Astrocyte (in vitro differentiated cells and primary cell): ENCODE results near the gene CXCL10. TPM values are rescaled to one million over a fixed set of nuclear protein-coding genes. Genes with fewer than 3 reads are reported as not detected.
"Not testable (repeated sequence)": the region's sequence is repeated elsewhere in the genome, so short reads cannot be mapped to it uniquely, and the experiment has no call there.

Source experiments
- DNase-seq: peaks from one replicate; pipeline ENCODE4 v3.0.0-alpha.2; 2010; ENCODE audit warnings: low read depth
- FAIRE-seq: peaks from 2 replicates; lab custom pipeline; 2011; peaks lifted over from hg19 to GRCh38; lab: Jason Lieb, UNC
- H2AFZ ChIP-seq: 2 replicates; pipeline ENCODE4 v1.6.0; 2012; ENCODE audit warnings: low read depth, low read length, inconsistent platforms
- H3K27ac ChIP-seq: 2 replicates; pipeline ENCODE4 v1.5.1; 2011; ENCODE audit warnings: low read depth, low read length, inconsistent platforms
- H3K27me3 ChIP-seq: 2 replicates; pipeline ENCODE4 v1.6.0; 2011; ENCODE audit warnings: low read length, inconsistent platforms; ENCODE audit not compliant: insufficient read depth
- H3K36me3 ChIP-seq: 2 replicates; pipeline ENCODE4 v1.5.1; 2011; ENCODE audit warnings: low read length, inconsistent platforms; ENCODE audit not compliant: insufficient read depth
- H3K4me1 ChIP-seq: 2 replicates; pipeline ENCODE4 v1.5.1; 2011; ENCODE audit warnings: low read length, inconsistent platforms; ENCODE audit not compliant: insufficient read depth
- H3K4me2 ChIP-seq: 2 replicates; pipeline ENCODE4 v1.6.0; 2012; ENCODE audit warnings: low read length, inconsistent platforms
- H3K4me3 ChIP-seq: 2 replicates; pipeline ENCODE4 v1.5.1; 2011; ENCODE audit warnings: low read depth, mild to moderate bottlenecking, low read length, inconsistent platforms; ENCODE audit not compliant: insufficient read depth
- H3K79me2 ChIP-seq: 2 replicates; pipeline ENCODE4 v1.6.0; 2012; ENCODE audit warnings: mild to moderate bottlenecking, low read length, inconsistent platforms; ENCODE audit not compliant: insufficient read depth
- H3K9ac ChIP-seq: 2 replicates; pipeline ENCODE4 v1.6.0; 2012; ENCODE audit warnings: mild to moderate bottlenecking, low read length, inconsistent platforms
- H3K9me3 ChIP-seq: 2 replicates; pipeline ENCODE4 v1.5.1; 2012; ENCODE audit warnings: low read depth, mild to moderate bottlenecking, low read length, inconsistent platforms; ENCODE audit not compliant: insufficient read depth
- H4K20me1 ChIP-seq: 2 replicates; pipeline ENCODE4 v1.6.0; 2012; ENCODE audit warnings: low read length, inconsistent platforms; ENCODE audit not compliant: insufficient read depth
- H3K27ac Mint-ChIP-seq: one replicate; pipeline ENCODE4 v1.8.0; 2021; ENCODE audit warnings: mild to moderate bottlenecking, mixed read lengths; ENCODE audit not compliant: unreplicated experiment
- H3K27me3 Mint-ChIP-seq: one replicate; pipeline ENCODE4 v1.8.0; 2021; ENCODE audit warnings: low read depth, mixed read lengths; ENCODE audit not compliant: unreplicated experiment
- H3K36me3 Mint-ChIP-seq: one replicate; pipeline ENCODE4 v1.8.0; 2021; ENCODE audit warnings: low read depth, mixed read lengths; ENCODE audit not compliant: unreplicated experiment
- H3K4me1 Mint-ChIP-seq: one replicate; pipeline ENCODE4 v1.8.0; 2021; ENCODE audit warnings: low read depth, mixed read lengths; ENCODE audit not compliant: unreplicated experiment
- H3K4me3 Mint-ChIP-seq: one replicate; pipeline ENCODE4 v1.8.0; 2021; ENCODE audit warnings: mild to moderate bottlenecking, moderate library complexity, mixed read lengths; ENCODE audit not compliant: unreplicated experiment
- H3K9me3 Mint-ChIP-seq: one replicate; pipeline ENCODE4 v1.8.0; 2021; ENCODE audit warnings: mild to moderate bottlenecking, mixed read lengths; ENCODE audit not compliant: unreplicated experiment
- CTCF ChIP-seq: IDR thresholded peaks from 2 replicates; pipeline ENCODE4 v1.5.1; 2011; ENCODE audit warnings: low read depth, mild to moderate bottlenecking, inconsistent platforms, low read length, moderate library complexity; ENCODE audit not compliant: insufficient read depth
- EZH2 ChIP-seq: IDR thresholded peaks from 2 replicates; pipeline ENCODE4 v1.6.1; 2012; ENCODE audit warnings: mild to moderate bottlenecking, low read length, inconsistent platforms; ENCODE audit not compliant: insufficient read depth
- total RNA-seq: library from RNA; stranded (reverse); gene quantifications from 2 replicates; pipeline ENCODE4 v1.2.1, GENCODE V29; 2021

CXCL10 gene
- total RNA-seq, 1 donor from 2014 or later: 12.9 TPM

- Mint-ChIP-seq H3K9me3 (no peaks in the 10 kb centered on the region), H3K4me1 (peaks cover 2% of the 10 kb centered on the region), H3K27ac (no peak overlapping the region), H3K27me3 (peaks cover 10% of the 10 kb centered on the region), H3K36me3 (no peaks in the 10 kb centered on the region), H3K4me3 (no peak overlapping the region)
- H3K79me2 ChIP-seq: no peaks in the 10 kb centered on the region
- H2AFZ ChIP-seq: no peak overlapping the region
- peaks cover 7% of the 10 kb centered on the region for H3K27me3 ChIP-seq
- no peaks in the 10 kb centered on the region for H3K36me3 ChIP-seq
- H3K9ac ChIP-seq: no peak overlapping the region
- H3K27ac ChIP-seq: no peak overlapping the region
- no peak overlapping the region for H3K4me3 ChIP-seq
- no peak for TF ChIP-seq EZH2
- no peak for TF ChIP-seq CTCF
- no peaks in the 10 kb centered on the region for H4K20me1 ChIP-seq
- H3K4me1 ChIP-seq: no peaks in the 10 kb centered on the region
- no peak for DNase-seq
- H3K9me3 ChIP-seq: no peaks in the 10 kb centered on the region
- FAIRE-seq: no peak
- H3K4me2 ChIP-seq: no peak overlapping the region
Measured at GRCh38 chr4:76002176-76002575, 21.1 kb downstream of the CXCL10 start.

GRCh38 chr4:76001700-76002099, 21.6 kb downstream of the CXCL10 start:
- H3K9me3 Mint-ChIP-seq: no peaks in the 10 kb centered on the region
- no peaks in the 10 kb centered on the region for H3K4me1 ChIP-seq
- no peak overlapping the region for H3K27ac Mint-ChIP-seq
- peaks cover 10% of the 10 kb centered on the region for H3K27me3 Mint-ChIP-seq
- no peaks in the 10 kb centered on the region for H3K79me2 ChIP-seq
- TF ChIP-seq EZH2 (no peak), CTCF (no peak)
- no peaks in the 10 kb centered on the region for H3K36me3 ChIP-seq
- no peaks in the 10 kb centered on the region for H4K20me1 ChIP-seq
- H3K36me3 Mint-ChIP-seq: no peaks in the 10 kb centered on the region
- H3K27me3 ChIP-seq: peaks cover 5% of the 10 kb centered on the region
- H3K4me1 Mint-ChIP-seq: peaks cover 2% of the 10 kb centered on the region
- no peak overlapping the region for H3K4me3 ChIP-seq
- H3K4me2 ChIP-seq: no peak overlapping the region
- no peak overlapping the region for H2AFZ ChIP-seq
- H3K27ac ChIP-seq: no peak overlapping the region
- H3K9ac ChIP-seq: no peak overlapping the region
- FAIRE-seq (no peak), DNase-seq (no peak)
- H3K9me3 ChIP-seq: no peaks in the 10 kb centered on the region
- no peak overlapping the region for H3K4me3 Mint-ChIP-seq

GRCh38 chr4:76000279-76000678, 23.0 kb downstream of the CXCL10 start:
- no peak overlapping the region for H2AFZ ChIP-seq
- H3K4me3 ChIP-seq: no peak overlapping the region
- no peaks in the 10 kb centered on the region for H3K36me3 ChIP-seq
- no peaks in the 10 kb centered on the region for H4K20me1 ChIP-seq
- Mint-ChIP-seq H3K9me3 (no peaks in the 10 kb centered on the region), H3K27ac (no peak overlapping the region), H3K27me3 (peaks cover 10% of the 10 kb centered on the region), H3K4me1 (peaks cover 2% of the 10 kb centered on the region), H3K36me3 (no peaks in the 10 kb centered on the region), H3K4me3 (no peak overlapping the region)
- H3K4me2 ChIP-seq: no peak overlapping the region
- H3K9ac ChIP-seq: no peak overlapping the region
- TF ChIP-seq CTCF (no peak), EZH2 (no peak)
- no peak overlapping the region for H3K27ac ChIP-seq
- no peaks in the 10 kb centered on the region for H3K4me1 ChIP-seq
- peaks cover 5% of the 10 kb centered on the region for H3K27me3 ChIP-seq
- no peaks in the 10 kb centered on the region for H3K79me2 ChIP-seq
- no peaks in the 10 kb centered on the region for H3K9me3 ChIP-seq
- DNase-seq: no peak
- no peak for FAIRE-seq

GRCh38 chr4:75998525-75999147, 24.7 kb downstream of the CXCL10 start:
- H3K4me2 ChIP-seq, H3K9me3 ChIP-seq, H3K27me3 ChIP-seq, H3K4me3 Mint-ChIP-seq, H3K9ac ChIP-seq, H4K20me1 ChIP-seq, H3K4me3 ChIP-seq, H3K4me1 Mint-ChIP-seq, H3K79me2 ChIP-seq, H3K36me3 ChIP-seq, DNase-seq, H3K36me3 Mint-ChIP-seq, H3K4me1 ChIP-seq, H3K27ac Mint-ChIP-seq, H3K27me3 Mint-ChIP-seq, H3K9me3 Mint-ChIP-seq, H2AFZ ChIP-seq, H3K27ac ChIP-seq: not testable (repeated sequence)
- FAIRE-seq: peak; percentile 20
